GM18519 (cell line): ENCODE measurements around the gene HOXB8.

ENCODE experiments used
- ATAC-seq: cut with Tn5 transposase; IDR thresholded peaks from one replicate; pipeline ENCODE4 v1.9.1; 2021; ENCODE audit warnings: mild to moderate bottlenecking, moderate library complexity; ENCODE audit not compliant: unreplicated experiment, low FRiP score

The HOXB8 gene

DNA sequence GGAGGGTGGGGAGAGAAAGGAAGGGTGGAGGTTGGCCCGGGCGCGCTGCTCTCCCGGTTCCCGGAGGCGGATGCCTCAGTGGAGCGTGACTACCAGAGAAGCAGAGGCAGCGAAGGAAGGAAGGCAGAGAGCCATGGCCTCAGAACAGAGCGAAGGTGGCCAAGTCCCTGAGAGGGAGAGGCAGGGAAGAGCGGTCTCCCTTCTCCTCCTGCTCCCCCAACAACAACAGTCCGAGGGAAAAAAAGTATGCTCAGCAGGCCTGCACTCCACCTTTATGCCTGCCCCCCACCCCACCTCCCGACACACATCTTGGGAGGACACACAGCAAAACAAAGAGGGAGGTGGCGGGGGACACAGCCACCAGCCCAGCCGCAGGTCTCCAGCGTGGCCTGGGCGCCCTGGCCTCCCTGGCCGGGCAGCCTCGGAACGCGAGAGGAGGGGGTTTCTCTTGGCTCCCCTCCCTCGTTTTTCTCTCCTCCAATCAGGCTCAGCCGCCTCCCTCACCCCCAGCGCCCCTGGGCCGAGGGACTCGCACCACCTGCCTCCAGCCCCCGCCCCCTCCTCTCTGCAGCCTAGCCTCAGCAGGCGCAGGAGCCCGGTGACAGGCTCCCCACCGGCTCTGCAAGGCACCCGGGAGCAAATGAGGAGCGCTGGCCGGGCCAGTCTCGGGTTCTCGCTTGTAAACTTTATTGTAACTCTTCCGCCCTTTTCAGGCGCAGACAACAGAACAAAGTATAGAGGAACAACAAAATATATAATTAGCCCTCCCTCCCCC lies 3.2 kb downstream of the HOXB8 start:
- ATAC-seq: no peak

DNA sequence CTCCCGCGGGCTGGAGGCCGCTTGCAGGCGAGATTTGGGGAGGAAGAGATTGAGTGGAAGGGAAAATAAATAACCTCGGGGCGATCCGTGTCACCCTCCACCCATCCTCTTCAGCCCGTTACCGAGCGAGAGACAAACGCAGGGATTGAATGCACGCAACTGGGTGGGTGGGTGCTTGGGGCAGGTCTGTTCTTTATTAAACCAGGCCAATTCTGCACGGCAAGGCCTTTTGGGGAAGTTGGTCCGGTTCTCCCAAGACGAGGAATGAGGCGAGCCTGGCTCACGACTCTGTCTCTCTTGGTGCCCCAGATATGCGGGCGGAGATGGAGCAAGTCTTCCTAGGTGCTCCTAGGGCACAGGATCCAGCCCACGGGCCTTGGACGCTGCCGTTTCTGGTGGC lies 3.9 kb downstream of the HOXB8 start:
- no peak for ATAC-seq

DNA sequence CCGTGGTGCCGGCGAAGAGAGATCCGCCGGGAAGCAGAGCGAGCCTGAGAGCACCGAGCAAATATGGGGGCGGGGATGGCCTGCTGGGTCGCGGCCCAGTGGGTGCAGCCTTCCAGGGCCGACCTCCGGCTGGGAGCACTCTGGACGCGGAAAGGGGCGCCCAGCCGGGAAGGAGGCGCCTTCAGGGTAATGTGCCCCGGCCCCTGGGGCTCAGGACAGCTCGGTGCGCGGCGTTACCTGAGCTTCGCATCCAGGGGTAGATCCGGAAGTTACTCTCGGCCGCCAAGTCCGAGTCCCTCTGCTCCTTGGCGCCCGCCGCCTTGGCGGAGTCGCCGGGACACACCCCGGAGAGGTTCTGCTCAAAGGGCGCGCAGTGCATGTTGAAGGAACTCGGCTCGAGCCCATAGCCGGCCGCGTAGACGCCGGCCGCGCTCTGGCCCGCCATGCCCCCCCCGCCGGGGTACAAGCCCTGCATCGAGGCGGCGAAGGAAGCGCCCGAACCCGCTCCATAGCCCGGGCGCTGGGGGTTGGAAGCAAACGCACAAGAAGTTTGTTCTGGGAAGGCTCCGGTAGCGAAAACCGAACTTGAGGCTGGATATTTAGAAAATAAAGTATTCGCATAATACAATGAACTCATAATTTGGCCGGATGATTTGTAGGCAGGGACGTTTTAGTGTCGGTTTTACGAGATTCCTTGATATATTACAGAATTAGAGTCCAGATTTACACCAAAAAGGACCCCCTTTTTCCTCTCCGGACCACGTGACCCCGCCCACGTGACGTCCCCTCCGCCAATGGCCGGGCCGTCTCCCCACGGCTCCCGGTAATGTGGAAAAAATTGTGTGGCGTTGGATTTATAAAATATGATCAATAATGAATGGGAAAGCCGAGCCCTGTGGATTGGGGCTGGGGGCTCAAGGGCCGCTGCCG lies 4.5 kb downstream of the HOXB8 start, which contains the start of gene HOXB7:
TSS of gene HOXB7 (minus strand) at position 736 of the 930 bp plus-strand sequence. CDS start at position 637, 99 bp downstream.
- ATAC-seq: no peak

DNA sequence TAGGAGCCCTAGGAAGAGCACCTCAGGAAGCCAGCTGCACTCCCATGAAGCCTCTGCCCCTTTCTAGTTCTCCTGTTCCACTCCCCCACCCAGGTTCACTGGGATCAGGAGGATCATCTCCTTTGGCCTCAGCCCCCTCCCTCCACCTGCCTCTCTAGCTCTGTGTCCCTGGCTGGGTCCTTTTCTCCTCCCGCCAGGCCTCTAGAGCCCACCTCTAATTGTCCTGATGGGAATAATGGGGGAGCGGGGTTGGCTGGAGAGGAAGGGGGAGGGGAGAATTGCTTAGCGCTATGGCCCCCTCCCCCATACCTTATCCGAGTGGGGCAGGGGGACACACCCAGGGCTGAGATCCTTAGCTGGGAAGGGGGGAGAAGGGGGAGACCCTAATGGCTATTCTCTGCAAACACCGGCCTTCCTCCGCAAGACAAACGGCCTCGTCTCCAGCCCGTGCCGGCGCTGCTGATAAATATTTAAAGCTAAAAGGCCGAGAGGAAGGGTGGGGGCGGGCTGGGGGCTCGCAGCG lies 5.3 kb downstream of the HOXB8 start:
- ATAC-seq: no peak

DNA sequence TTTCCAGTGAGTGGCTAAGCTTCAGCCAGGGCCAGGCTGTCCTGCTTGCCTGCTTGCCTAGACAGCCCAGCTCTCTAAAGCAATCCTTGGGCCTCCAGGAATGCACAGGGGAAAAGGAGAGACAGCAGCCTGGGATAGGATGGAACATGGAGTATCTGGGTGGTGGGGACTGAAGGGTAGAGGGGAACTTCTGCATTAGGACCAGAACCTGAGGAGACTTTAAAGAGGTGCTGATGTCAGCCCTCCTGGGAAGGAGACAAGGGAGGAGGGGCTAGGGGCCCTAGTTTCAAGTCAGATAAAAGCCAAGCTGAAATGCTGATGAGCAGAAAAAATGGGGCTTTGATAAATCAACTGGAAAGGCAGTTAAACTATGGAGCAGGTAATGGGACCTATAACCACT lies 6.1 kb downstream of the HOXB8 start:
- no peak for ATAC-seq

DNA sequence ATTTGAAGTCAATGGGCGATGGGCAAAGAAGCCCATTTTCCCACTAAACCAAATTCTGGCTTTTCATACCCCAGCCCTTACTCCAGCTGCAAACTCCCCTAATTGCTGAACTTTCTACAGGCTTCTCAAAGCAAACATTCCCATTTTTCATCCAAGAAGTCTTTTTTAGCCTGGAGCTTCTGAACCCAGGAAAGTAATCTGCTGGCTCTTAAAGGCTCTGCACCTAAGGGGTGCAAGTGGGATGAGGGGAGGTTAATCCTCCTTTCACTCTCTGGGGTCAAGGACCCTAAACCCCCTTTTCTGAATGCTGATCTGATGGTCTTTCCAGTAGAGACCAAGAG lies 6.6 kb downstream of the HOXB8 start:
- ATAC-seq: no peak

DNA sequence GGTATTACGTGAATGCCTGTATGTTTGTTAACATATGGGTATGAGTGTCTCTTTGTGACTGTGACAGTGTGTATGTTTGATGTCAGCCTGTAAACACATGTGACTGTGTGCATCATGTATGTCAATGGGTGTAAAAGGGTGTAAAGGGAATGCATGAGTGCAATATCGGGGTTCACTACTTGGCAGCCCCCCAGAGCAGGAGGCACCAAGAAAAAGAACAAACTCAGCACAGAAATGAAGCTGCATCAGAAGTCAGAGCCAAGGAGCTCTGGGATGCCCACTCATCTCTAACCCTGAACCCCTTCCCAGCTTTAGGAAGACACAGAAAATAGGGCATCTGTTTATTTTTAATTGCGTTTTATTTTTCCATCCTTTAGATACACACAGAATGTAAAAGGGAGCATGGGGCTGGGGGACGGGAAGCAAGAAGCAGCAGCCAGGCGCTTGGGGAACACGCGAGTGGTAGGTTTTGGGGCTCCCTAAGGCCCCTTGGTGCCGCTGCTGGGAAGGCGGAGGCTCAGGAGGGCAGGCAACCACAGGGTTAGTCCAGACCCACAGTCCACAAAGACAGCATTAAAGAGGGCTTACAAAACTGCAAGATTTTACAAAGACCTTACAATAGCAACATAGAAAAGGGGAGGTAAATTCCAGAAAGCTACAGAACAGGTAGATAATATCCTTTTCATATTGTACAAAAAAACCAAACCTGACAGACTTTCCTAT lies 8.0 kb downstream of the HOXB8 start:
- no peak for ATAC-seq

DNA sequence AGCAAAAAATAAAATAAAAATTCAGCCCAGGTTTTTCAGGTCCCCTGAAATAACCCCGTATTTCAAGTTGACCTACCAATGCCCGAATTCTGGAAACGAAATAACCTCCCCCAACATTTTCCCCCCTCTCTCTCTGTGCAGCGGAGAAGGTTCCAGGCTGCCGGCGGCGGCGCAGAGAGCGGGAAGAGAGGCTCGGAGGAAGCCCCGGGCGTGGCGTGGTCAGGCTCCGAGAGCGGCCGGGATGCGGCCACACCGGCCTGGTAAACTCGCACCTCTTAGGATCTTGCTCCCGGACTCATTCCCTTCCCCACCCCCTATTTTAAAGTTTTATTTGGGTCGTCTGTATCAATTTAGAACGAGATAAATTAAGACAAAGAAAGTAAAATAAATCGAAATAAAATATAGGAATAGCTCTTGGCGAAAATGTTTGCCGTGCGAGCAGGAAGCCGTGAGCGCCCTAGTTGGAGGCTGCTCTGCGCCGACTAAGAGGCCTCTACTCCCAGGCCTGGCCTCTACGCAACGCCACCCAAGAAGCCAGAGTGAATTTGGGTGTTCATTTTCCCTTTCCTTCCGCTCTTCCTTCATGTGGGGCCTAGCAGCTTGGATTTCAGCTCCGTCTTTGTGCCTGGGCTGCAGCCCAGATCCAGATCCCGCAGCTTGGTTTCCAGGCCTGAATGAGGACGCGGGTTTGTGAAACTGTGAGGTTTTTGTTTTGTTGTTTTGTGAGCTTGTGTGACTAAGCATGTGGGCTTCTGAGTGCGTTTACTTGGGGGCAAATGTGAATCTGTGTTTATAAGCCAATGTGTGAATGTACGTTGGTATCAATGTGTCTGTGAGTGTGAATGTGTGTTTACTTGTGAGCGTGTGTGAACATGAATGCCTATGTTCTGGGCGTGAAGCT lies 8.9 kb downstream of the HOXB8 start:
- ATAC-seq: no peak

DNA sequence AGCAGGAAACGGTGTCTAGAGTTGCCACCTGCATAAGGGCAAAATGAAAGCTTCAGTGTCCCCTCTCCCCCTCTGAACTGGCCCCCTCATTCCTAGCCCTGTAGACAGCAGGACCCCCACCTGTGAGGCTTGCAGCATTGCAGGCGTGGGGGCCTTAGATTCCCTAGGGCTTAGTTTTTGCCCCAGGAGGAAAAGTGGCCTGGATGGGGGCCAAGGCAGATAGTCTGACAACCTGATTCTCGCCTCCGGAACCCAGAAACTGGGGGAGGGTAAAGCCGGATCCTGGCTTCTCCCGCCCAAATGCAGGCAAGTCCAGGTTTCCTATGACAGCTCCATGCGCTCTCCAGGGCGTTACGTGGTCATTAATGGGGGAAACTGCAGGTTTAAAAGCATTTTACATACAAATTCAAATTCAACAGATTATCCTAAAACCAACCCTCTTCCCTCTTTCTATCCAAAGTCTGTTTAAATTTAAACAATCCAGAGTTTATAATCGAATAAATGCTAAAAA lies 9.6 kb downstream of the HOXB8 start:
- ATAC-seq: no peak

DNA sequence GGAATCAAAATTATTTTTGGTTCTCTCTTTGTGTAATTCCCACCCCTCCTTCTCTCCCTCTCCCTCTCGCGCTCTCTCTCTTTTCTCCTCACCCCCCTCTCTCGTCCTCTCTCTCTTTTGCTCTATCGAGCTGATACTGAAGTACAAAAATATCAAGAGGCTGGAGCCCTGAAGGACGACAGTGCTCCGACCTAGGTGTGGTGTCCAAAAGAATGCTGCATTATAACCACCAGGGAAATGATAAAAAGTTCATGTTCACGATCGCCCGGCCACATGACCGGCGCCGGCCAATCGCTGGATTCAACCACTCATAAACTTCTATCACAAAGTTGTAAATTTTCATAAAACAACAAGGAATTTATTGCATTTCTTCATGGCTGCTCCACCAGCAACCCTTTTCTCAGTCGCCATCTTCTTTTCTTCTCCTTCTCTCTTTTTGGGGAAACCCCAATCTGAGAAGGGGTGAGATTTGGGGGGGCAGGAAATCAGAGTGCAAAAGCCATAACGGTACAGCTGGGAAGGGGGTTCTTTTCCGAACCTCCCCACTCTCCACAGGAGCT lies 10.2 kb downstream of the HOXB8 start, which contains the start of gene HOXB6:
TSS of gene HOXB6 (minus strand) at position 217 of the 560 bp plus-strand sequence. CDS start 6,836 bp downstream, outside the sequence.
- ATAC-seq: no peak

DNA sequence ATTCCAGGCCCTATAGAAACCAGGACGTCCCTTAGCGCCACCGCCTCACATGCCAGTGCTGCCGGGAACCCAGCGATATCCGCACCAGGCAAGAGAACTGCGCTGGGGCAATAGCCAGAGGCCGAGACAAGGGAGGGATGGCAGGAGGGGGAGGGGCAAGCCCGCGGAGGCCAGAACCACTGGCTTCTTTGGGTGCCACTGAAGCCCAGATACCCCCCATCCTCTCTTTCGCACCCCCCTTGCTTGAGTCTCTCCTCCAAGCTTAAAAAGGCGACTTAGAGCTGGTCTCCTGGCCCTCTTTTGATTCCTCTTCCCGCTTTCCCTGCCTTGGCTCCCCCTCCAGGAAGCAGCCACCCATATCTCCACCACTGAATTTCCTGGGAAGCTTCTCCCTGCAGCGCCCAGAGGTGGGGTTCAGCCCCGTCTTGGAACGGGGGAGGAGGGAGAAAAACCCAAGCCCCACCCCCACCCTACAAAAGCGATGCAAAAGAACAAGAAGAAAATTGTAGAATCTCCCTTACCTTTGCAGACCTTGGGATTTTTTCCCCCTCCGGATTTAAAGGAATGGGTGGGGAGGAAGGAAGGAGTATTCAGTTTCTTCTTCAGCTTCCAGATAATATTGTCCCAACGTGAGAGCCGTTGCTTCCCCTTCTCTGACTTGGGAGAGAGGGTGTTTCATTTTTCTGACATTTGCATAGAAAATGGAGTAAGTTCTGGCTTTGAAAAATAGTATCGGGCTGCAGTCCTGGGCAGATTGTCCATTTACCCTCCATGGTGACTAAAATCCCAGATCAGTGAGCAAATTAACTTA lies 10.9 kb downstream of the HOXB8 start:
- ATAC-seq: no peak

DNA sequence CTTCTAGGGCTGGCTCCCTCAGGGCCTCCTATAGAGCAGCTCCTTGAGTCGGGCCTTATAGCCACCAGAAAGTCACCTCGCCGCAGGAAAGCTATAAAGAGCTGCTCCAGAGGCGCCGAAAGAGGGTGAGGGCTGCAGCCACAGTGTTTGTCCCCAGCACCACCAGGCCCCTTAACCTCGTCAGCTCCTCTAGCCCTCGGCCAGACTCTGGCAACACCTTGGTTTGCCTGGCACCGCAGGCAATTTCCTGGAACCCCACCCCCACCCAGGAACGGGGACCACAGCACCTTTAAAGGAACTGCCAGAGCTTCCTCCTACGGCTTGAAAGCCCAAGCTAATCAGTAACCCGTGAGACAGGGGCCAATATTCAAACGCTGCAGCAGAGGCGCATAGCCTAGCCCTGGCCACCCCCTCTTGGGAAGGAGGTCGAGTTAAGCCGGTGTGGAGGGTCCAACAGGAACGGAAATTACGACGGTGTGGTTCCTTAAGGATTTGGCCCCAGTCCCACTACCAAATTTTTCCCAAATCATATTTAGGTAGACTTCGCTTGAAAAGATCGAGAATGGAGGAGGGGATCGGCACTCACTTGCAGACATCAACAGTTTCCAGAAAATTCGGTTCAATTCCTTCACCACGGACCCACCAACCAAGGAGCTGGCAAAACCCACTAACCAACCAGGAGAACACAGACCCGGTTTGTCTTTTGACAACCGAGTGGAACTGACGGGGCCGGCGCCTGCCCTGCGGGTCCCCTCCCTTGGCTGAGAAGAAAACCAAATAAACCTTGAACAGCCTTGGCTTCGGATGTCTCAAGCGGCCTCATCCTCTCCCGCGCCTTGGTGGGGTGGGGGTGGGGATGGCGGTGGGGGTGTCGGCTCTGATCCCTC lies 13.3 kb downstream of the HOXB8 start:
- no peak for ATAC-seq

DNA sequence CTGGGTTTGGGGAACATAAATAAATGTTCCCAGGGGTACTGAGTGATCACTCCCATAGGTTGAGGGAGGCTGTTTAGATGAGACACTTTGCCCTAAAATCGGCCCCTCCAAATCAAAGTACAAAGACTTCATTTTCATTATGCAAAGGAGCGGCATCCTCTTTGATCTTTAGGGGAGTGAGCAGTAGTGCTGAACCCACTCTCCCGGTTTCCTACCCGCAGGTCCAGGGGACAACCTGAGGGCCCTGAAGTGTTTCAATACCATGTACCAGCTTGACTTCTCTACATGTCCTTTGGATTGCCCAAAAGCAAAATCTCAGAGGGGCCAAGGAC lies 13.9 kb downstream of the HOXB8 start:
- no peak for ATAC-seq

DNA sequence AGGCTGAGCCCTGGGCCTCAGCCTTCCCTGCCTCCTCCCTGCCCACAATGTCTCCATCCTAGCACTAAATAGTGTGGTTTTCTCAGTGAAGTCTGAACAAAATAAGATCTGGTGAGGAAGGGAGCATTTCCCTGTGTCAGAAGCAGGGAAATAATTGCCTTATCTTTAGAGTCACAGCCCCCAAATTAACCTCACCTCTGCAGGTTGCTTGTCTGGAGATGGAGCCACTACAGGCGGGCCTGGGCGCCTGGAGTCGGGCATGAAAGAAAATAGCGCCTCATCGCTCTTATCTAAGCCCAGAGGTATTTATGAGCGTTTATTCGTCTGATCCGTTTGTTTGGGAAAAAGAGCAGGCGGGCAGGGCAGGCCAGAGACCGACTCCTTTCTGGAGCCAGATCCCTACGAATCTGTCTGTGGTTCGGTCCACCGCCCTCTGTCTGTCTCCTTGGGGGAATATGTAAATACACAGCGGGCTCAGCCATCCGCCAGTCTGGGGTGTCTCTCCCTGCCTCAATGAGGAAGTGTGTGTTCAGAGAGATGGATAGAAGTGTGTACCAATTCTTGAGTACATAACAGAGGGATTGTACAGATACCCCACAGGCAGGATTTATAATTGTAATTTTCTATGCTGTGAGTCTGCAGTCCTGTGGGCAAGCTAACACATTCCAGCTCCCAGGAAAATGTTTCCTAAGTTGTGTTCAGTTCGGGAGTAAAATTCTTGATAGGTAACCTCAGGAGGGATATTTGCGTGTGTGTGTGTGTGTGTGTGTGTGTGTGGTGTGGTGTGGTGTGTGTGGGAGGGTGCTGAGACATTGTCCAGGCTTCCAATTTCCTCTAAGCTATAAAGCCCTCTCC lies 14.6 kb downstream of the HOXB8 start:
- ATAC-seq: no peak

DNA sequence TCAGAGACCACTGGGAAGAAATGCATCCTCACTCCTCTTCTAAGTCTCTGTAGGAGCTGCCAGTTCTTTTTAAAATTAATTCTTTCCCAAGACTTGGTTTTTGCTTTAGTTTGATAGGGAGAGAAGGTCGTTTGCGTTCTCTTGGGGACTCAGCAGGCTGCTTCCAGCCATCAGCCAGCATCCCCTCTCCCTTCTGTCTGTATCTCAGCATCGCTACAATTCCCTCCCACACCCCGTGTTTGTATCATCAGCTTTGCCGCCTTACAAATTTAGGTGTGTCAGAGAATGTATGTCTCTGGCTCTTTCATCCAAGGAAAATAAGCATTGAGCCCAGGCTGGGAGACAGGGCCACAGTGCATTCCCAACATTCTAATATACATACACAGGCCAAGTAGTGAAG lies 15.7 kb downstream of the HOXB8 start:
- ATAC-seq: no peak

DNA sequence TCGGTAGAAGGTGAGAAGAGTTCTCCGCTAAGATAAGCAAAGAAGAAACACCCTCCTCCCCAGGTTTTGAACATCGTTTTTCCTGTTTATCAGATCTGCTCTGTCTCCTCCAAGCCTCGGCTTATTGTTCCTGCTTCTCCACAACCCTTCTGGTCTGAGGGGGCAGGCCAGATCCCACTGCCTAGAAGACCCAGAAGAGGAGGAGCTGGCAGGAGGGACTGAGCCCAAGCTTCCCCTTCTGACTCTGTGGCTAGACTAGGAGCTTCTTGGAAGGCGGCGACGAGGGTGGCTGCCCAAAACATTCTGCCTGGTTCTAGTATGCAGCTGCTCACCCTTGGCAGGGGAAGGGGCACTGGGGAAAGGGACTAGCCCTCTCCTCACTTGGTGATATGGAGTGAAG lies 16.4 kb downstream of the HOXB8 start:
- ATAC-seq: no peak
